Effector memory CD4-positive, alpha-beta T cell (primary cell): Measurements from ENCODE around the gene G3BP2.

ENCODE experiments used
- DNase-seq, 3 donors: peaks; one replicate each; pipeline ENCODE4 v3.0.0-alpha.2; 2020
- H3K27ac ChIP-seq: 2 replicates; pipeline ENCODE4 v1.7.0; 2013; ENCODE audit warnings: mild to moderate bottlenecking, low read length, moderate library complexity; ENCODE audit not compliant: insufficient read depth, poor library complexity, severe bottlenecking
- H3K27me3 ChIP-seq: replicated peaks from 2 replicates; pipeline ENCODE4 v1.7.0; 2013; ENCODE audit warnings: mild to moderate bottlenecking, low read length; ENCODE audit not compliant: insufficient read depth, control insufficient read depth, poor library complexity, severe bottlenecking
- H3K36me3 ChIP-seq: 2 replicates; pipeline ENCODE4 v1.7.0; 2013; ENCODE audit warnings: mild to moderate bottlenecking, low read length, moderate library complexity; ENCODE audit not compliant: control insufficient read depth, insufficient read depth
- H3K4me1 ChIP-seq: 2 replicates; pipeline ENCODE4 v1.7.0; 2013; ENCODE audit warnings: low read length, mild to moderate bottlenecking; ENCODE audit not compliant: control insufficient read depth, insufficient read depth, poor library complexity, severe bottlenecking
- H3K4me3 ChIP-seq: 2 replicates; pipeline ENCODE4 v1.7.0; 2013; ENCODE audit warnings: low read length, low read depth, mild to moderate bottlenecking; ENCODE audit not compliant: insufficient read depth, poor library complexity, severe bottlenecking
- H3K9me3 ChIP-seq: 2 replicates; pipeline ENCODE4 v1.7.0; 2013; ENCODE audit warnings: mild to moderate bottlenecking, low read length, moderate library complexity; ENCODE audit not compliant: control insufficient read depth

Gene G3BP2

DNA sequence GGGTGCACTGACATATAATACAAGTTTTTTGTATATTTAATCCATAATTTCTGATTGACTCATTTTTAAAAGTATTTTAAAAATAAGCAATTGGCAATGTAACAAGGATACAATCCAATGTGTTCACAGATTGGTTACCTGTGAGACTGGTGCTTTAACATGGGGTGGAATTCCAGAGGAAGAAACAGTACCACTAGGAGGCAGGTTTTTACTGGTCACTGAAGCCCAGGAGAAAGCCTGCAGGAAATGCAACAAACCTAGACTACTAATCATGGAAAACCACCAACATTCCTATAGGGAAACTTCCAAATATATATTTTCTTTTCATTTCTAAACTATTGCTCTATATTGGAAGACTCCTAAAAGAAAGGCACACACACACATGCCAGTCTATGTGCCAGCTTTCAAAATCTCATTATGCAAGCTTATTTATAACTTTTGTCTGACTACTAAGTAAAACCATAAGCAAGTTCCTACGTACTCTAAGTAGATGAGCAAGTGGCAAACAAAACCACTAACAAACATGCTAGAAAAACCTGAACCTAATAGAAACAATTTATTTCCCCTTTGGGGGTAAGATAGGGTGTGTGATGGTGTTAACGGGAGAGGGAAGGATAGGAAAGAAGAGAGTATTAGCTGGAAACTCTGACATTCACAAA, 19.2 kb downstream of the G3BP2 start:
- H3K27ac ChIP-seq: peak overlapping the region; percentile 24
- H3K4me3 ChIP-seq: no peak overlapping the region
- H3K36me3 ChIP-seq: peaks cover 60% of the 10 kb centered on the region
- H3K27me3 ChIP-seq: no peaks in the 10 kb centered on the region
- H3K9me3 ChIP-seq: no peaks in the 10 kb centered on the region
- H3K4me1 ChIP-seq: peaks cover 15% of the 10 kb centered on the region
- no peak for DNase-seq

DNA sequence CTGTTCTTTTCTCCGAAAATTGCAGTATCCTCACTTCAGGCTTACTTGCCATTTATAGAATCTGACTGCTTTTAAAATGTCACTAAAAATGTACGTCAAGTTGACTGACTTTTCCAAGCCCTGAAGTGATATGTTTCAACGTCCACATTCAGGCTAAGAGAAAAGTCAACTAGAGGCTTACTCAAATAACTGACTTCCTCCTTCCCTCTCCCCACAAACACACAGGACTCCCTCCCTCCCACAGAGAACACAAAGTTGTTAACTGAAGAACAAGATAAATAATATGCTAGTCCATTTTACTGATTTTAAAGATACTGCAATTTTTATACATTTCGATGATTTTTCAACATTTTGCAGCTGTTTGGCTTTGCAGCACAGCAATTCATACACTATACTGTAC, 29.1 kb downstream of the G3BP2 start:
- Histone ChIP-seq H3K36me3 (peaks cover 53% of the 10 kb centered on the region), H3K27me3 (no peaks in the 10 kb centered on the region), H3K4me1 (no peaks in the 10 kb centered on the region), H3K27ac (no peak overlapping the region), H3K4me3 (no peak overlapping the region), H3K9me3 (no peaks in the 10 kb centered on the region)
- no peak for DNase-seq

- H3K9me3 ChIP-seq: no peaks in the 10 kb centered on the region
- no peak for DNase-seq
- H3K36me3 ChIP-seq: peaks cover 48% of the 10 kb centered on the region
Observed at GRCh38 chr4:75643651-75644050, 29.6 kb downstream of the G3BP2 start.

DNA sequence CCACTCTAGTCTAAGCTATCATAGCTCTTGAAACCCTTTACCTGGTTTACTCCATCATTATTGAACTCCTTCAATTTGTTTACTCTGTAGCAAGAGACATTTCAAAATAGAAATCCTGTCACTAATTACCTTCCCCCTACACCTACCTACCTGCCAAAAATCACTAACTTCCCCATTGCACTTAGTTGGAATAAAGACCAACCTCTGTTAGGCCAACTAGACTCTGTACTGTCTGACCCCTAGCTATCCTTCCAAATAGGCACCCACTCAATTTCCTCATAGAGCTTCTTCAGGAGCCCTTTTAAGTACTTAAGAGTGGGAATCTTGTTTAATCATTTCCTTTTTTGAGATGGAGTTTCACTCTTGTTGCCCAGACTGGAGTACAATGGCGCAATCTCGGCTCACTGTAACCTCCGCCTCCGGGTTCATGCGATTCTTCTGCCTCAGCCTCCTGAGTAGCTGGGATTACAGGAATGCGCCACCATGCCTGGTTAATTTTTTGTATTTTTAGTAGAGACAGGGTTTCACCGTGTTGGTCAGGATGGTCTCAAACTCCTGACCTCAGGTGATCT, 34.0 kb downstream of the G3BP2 start:
- no peak for DNase-seq
- H3K4me3 ChIP-seq: no peak overlapping the region
- H3K9me3 ChIP-seq: no peaks in the 10 kb centered on the region
- peaks cover 5% of the 10 kb centered on the region for H3K36me3 ChIP-seq
- H3K4me1 ChIP-seq: no peaks in the 10 kb centered on the region
- H3K27me3 ChIP-seq: no peaks in the 10 kb centered on the region
- no peak overlapping the region for H3K27ac ChIP-seq

More at GRCh38 chr4:75643651-75644050, 29.6 kb downstream of the G3BP2 start:
- H3K27me3 ChIP-seq: no peaks in the 10 kb centered on the region
- H3K4me1 ChIP-seq: no peaks in the 10 kb centered on the region
- H3K4me3 ChIP-seq: no peak overlapping the region
- no peak overlapping the region for H3K27ac ChIP-seq

GRCh38 chr4:75637827-75638226, 35.4 kb downstream of the G3BP2 start:
- H3K27ac ChIP-seq: no peak overlapping the region
- H3K4me1 ChIP-seq: no peaks in the 10 kb centered on the region
- peaks cover 4% of the 10 kb centered on the region for H3K36me3 ChIP-seq
- H3K4me3 ChIP-seq: no peak overlapping the region
- no peaks in the 10 kb centered on the region for H3K27me3 ChIP-seq
- H3K9me3 ChIP-seq: no peaks in the 10 kb centered on the region
- no peak for DNase-seq

- Histone ChIP-seq H3K27me3 (no peaks in the 10 kb centered on the region), H3K27ac (no peak overlapping the region), H3K4me3 (no peak overlapping the region), H3K9me3 (no peaks in the 10 kb centered on the region), H3K4me1 (no peaks in the 10 kb centered on the region), H3K36me3 (no peaks in the 10 kb centered on the region)
- no peak for DNase-seq
Observed at GRCh38 chr4:75637176-75637575, 36.0 kb downstream of the G3BP2 start.

- Histone ChIP-seq H3K4me1 (peaks cover 2% of the 10 kb centered on the region), H3K27me3 (no peaks in the 10 kb centered on the region), H3K4me3 (no peak overlapping the region), H3K27ac (no peak overlapping the region), H3K36me3 (no peaks in the 10 kb centered on the region), H3K9me3 (no peaks in the 10 kb centered on the region)
- no peak for DNase-seq
Observed at GRCh38 chr4:75634951-75635350, 38.3 kb downstream of the G3BP2 start.

GRCh38 chr4:75634281-75634680, 38.9 kb downstream of the G3BP2 start:
- Histone ChIP-seq H3K9me3 (no peaks in the 10 kb centered on the region), H3K4me1 (peaks cover 4% of the 10 kb centered on the region), H3K27me3 (no peaks in the 10 kb centered on the region), H3K4me3 (no peak overlapping the region), H3K36me3 (no peaks in the 10 kb centered on the region), H3K27ac (no peak overlapping the region)
- DNase-seq: no peak

DNA sequence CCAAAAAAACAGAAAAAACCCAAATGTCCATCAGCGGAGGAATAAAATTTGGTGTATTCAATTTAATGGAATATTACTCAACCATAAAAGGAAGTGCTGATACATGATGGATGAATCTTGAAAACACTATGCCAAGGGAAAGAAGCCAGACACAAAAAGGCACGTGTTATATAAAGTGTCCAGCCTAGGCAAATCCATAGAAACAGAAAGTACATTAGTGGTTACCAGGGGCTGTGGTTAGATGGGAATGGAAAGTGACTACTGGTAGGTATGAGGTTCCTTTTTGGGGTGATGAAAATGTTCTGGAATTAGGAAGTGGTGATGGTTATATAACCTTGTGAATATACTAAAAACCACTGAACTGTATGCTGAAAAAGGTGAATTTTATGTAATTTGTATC, 39.4 kb downstream of the G3BP2 start:
- no peak for DNase-seq
- Histone ChIP-seq H3K36me3 (no peaks in the 10 kb centered on the region), H3K4me3 (no peak overlapping the region), H3K4me1 (peaks cover 4% of the 10 kb centered on the region), H3K27ac (no peak overlapping the region), H3K27me3 (no peaks in the 10 kb centered on the region), H3K9me3 (no peaks in the 10 kb centered on the region)

- DNase-seq: no peak
- Histone ChIP-seq H3K4me1 (peaks cover 4% of the 10 kb centered on the region), H3K27ac (peak overlapping the region; percentile 47), H3K9me3 (no peaks in the 10 kb centered on the region), H3K4me3 (peak overlapping the region; percentile 63), H3K36me3 (no peaks in the 10 kb centered on the region), H3K27me3 (no peaks in the 10 kb centered on the region)
Observed at GRCh38 chr4:75630937-75631329, 42.3 kb downstream of the G3BP2 start.
